Thyroid gland (tissue), 4 donors: ENCODE data around the gene APOL4. TPM values are rescaled to one million over a fixed set of nuclear protein-coding genes. Genes with fewer than 3 reads are reported as not detected.

Experiments
- DNase-seq, 2 donors: peaks; one replicate each; pipeline ENCODE4 v3.0.0-alpha.2; 2019
- H3K27ac ChIP-seq, 3 donors: fragments of 200-600 bp; sonication (generic); 1 replicate in 2 of 3; 2 replicates in 1 of 3; pipeline ENCODE4 v1.5.1; 2016 to 2019; ENCODE audit warnings: mild to moderate bottlenecking in 1 of 3, moderate library complexity in 1 of 3
- H3K27me3 ChIP-seq: fragments of 200-600 bp; sonication (generic); one replicate; pipeline ENCODE4 v1.5.1; 2019
- H3K36me3 ChIP-seq, 2 donors: fragments of 200-600 bp; sonication (generic); one replicate each; pipeline ENCODE4 v1.5.1; 2016 to 2019
- H3K4me1 ChIP-seq, 2 donors: fragments of 200-600 bp; sonication (generic); one replicate each; pipeline ENCODE4 v1.5.1; 2017 to 2019
- H3K4me3 ChIP-seq, 3 donors: fragments of 200-600 bp; sonication (generic); replicated peaks in 1 of 3; 1 replicate in 2 of 3; 2 replicates in 1 of 3; pipeline ENCODE4 v1.5.1; 2016; ENCODE audit warnings: mild to moderate bottlenecking in 1 of 3
- H3K9me3 ChIP-seq: fragments of 200-600 bp; sonication (generic); one replicate; pipeline ENCODE4 v1.5.1; 2017
- POLR2A ChIP-seq, 2 donors: fragments of 450-650 bp; IDR thresholded peaks; one replicate each; pipeline ENCODE4 v1.6.1; 2017; ENCODE audit warnings: antibody characterized with exemption in 2 of 2, mild to moderate bottlenecking in 2 of 2, moderate library complexity in 1 of 2
- WGBS, 2 donors: methylation state at CpG; one replicate each; pipeline ENCODE4 v1.1.5; 2017; 5-methylcytosine and 5-hydroxymethylcytosine counted together
- intact Hi-C: fragments of 100-400 bp; cut with DNase I; formaldehyde crosslinking; loops from one replicate; pipeline ENCODE4 v1.15.1; 2023
- total RNA-seq, 4 donors: library from RNA; depleted of rRNA; stranded (reverse); fragments of >200 nt; gene quantifications; one replicate each; pipeline ENCODE4 v1.2.3, GENCODE V29; 2016
- TF ChIP-seq, protein P1 (sequence below), 6 experiments: fragments of 200-600 bp in 3 of 6; fragments of 450-650 bp in 3 of 6; sonication (generic) in 3 of 6; IDR thresholded peaks; one replicate each; pipeline ENCODE4 v1.5.1; 2016 to 2019; ENCODE audit warnings: antibody characterized with exemption in 6 of 6, mild to moderate bottlenecking in 2 of 6, inconsistent platforms in 1 of 6, moderate library complexity in 1 of 6

The APOL4 gene
- total RNA-seq, 4 donors from 2014 or later = 5.8 to 16.1 (median 7.5) TPM; not detected in 1

DNA sequence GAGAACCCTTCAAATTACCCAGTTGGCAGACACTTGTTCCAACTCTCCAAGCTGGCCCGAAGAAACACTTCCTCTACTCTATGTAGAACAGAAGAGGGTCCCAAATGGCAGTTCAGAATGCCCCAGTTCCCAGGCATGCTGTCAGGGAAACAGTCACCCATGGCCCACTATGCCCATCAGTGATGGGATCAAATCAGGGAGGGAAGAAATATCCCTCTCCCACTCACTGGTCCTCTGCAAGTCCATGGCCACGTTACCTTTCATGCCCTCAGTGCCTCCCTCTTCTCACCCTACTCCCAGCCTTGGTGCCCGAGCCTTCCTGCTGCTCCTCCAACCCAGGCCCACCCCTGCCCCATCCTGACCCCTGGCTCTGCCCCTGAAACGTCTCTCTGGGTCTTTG, 57.7 kb downstream of the APOL4 start:
- no peaks in the 10 kb centered on the region for H3K9me3 ChIP-seq
- H3K4me1 ChIP-seq = peaks cover 10 to 35% of the 10 kb centered on the region in 2 donors
- H3K27ac ChIP-seq = no peak overlapping the region
- H3K4me3 ChIP-seq = no peak overlapping the region
- DNase-seq = no peak
- peaks cover 0 to 6% of the 10 kb centered on the region in 2 donors for H3K36me3 ChIP-seq
- H3K27me3 ChIP-seq = no peaks in the 10 kb centered on the region
- no peak for TF ChIP-seq POLR2A (IDR thresholded peaks at IDR 0.05)
- TF ChIP-seq, protein P1, sequence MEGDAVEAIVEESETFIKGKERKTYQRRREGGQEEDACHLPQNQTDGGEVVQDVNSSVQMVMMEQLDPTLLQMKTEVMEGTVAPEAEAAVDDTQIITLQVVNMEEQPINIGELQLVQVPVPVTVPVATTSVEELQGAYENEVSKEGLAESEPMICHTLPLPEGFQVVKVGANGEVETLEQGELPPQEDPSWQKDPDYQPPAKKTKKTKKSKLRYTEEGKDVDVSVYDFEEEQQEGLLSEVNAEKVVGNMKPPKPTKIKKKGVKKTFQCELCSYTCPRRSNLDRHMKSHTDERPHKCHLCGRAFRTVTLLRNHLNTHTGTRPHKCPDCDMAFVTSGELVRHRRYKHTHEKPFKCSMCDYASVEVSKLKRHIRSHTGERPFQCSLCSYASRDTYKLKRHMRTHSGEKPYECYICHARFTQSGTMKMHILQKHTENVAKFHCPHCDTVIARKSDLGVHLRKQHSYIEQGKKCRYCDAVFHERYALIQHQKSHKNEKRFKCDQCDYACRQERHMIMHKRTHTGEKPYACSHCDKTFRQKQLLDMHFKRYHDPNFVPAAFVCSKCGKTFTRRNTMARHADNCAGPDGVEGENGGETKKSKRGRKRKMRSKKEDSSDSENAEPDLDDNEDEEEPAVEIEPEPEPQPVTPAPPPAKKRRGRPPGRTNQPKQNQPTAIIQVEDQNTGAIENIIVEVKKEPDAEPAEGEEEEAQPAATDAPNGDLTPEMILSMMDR (IDR thresholded peaks at IDR 0.05) = no peak
- WGBS, 2 donors = 63 to 67% methylated on average over 4 of the region's 4 CpGs
- intact Hi-C loops = no loop called here

DNA sequence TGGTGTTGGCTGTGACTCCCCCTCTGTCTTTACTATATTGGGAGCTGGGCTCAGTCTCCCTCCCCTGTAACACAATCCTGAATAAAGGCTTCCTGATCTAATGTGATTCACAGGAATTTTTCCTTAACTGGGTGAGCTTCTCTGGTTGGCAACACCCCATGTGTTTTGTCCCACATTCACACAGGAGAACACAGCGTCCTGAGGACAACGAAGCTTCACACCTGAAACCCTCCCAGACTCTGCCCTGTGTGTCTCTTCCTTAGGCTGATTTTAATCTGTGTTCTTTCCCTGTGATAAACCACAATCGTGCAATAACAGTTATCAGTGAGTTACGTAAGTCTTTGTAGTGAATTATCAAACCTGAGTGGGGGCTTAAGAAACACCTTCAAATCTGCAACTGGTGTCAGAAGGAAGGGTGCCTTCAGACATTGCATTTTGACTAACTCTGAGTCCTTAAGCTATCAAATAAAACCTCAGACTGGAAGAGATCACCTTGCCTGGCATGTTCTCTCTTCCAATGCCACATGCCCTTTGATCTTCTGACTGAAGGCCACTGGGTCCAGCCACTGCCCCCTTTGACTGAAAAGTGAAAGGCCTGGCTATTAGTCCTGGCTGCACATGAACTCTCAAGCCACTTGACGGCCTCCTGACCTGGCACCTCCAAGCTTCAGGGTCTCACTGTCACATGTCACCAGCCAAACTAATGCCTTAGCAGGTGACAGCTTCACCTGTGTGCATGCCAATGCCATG, 58.4 kb downstream of the APOL4 start:
- no peaks in the 10 kb centered on the region for H3K27me3 ChIP-seq
- intact Hi-C loops = no loop called here
- no peak overlapping the region for H3K27ac ChIP-seq
- H3K36me3 ChIP-seq = peaks cover 0 to 2% of the 10 kb centered on the region in 2 donors
- no peak overlapping the region for H3K4me3 ChIP-seq
- 81 to 86% methylated on average over 4 to 5 of the region's 5 CpGs for WGBS, 2 donors
- TF ChIP-seq POLR2A (IDR thresholded peaks at IDR 0.05) = no peak
- TF ChIP-seq, protein P1 (IDR thresholded peaks at IDR 0.05) = no peak
- peaks cover 8 to 28% of the 10 kb centered on the region in 2 donors for H3K4me1 ChIP-seq
- peak in 1 of 2 donors; percentile 39 for DNase-seq
- no peaks in the 10 kb centered on the region for H3K9me3 ChIP-seq

DNA sequence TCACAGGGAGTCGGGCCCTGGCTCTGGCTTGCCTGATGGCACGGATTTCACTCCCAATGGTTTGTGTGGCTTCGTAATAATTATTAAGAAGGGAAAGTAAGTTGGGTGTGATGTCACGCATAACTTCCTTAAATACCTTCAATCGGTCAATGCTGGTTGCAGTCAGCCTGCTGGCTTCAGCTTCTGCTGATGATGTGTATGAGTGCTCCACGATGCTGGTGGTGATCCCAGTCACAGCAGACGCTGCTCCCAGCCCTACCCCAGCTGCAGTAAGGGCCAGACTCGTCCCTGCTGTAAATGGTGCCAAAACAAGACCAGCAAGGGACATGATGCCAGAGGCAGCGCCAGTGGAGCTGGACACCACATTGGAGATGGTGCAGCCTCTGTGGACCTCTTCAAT, 60.1 kb downstream of the APOL4 start:
- Histone ChIP-seq H3K27me3 (no peaks in the 10 kb centered on the region), H3K4me3 (no peak overlapping the region), H3K27ac (no peak overlapping the region), H3K4me1 (peaks cover 0 to 11% of the 10 kb centered on the region in 2 donors), H3K36me3 (no peaks in the 10 kb centered on the region), H3K9me3 (no peaks in the 10 kb centered on the region)
- TF ChIP-seq, protein P1 (IDR thresholded peaks at IDR 0.05) = no peak
- no peak for TF ChIP-seq POLR2A (IDR thresholded peaks at IDR 0.05)
- intact Hi-C loops = no loop called here
- DNase-seq = no peak
- WGBS, 2 donors = 84 to 92% methylated on average over 8 to 9 of the region's 9 CpGs

Other genes starting within 250 kb of the APOL4 start
- gene RBFOX2, start 173.0 kb downstream of the APOL4 start, total RNA-seq = 100 to 1,000 TPM; 103 to 139 (median 108) TPM
- 10 to 100 TPM; 23.3 to 91.9 (median 59.9) TPM for gene APOL3, start 41.1 kb downstream of the APOL4 start, total RNA-seq
- gene APOL2, start 37.7 kb upstream of the APOL4 start, total RNA-seq = 10 to 100 TPM; 31.1 to 45.6 (median 35.6) TPM
- 10 to 100 TPM in 3 of 4 donors, 1 to 10 TPM in 1; 6.7 to 16.8 (median 11.0) TPM for gene APOL1, start 51.3 kb upstream of the APOL4 start, total RNA-seq
- 100 to 1,000 TPM; 228 to 375 (median 275) TPM for gene MYH9, start 186.2 kb upstream of the APOL4 start, total RNA-seq